Anterior cingulate cortex (tissue), 58 donors: Measurements from ENCODE around the gene DPEP1.

Source experiments
- DNase-seq, 58 donors: peaks; one replicate each; lab custom pipeline; 2025; lab: John Stamatoyannopoulos, UW

Gene DPEP1

GRCh38 chr16:89596061-89596689 is 17.3 kb upstream of the DPEP1 start:
- DNase-seq: no peak

- no peak for DNase-seq
These were observed 16.3 kb upstream of the DPEP1 start for GRCh38 chr16:89596957-89597649.

- no peak for DNase-seq
These were observed 15.2 kb upstream of the DPEP1 start for GRCh38 chr16:89598199-89598598.

GRCh38 chr16:89599451-89599858 is 14.0 kb upstream of the DPEP1 start:
- DNase-seq: no peak

- no peak for DNase-seq
These were observed 13.5 kb upstream of the DPEP1 start for GRCh38 chr16:89599902-89600301.

- DNase-seq: no peak
These were observed 13.0 kb upstream of the DPEP1 start for GRCh38 chr16:89600427-89600826.

GRCh38 chr16:89600956-89601355 is 12.5 kb upstream of the DPEP1 start:
- DNase-seq: no peak

GRCh38 chr16:89601906-89602272 is 11.6 kb upstream of the DPEP1 start:
- DNase-seq: peak in 1 of 58 donors; percentile 40

- DNase-seq: peak in 40 of 58 donors; percentile 5 to 81 (median 36)
These were observed 11.0 kb upstream of the DPEP1 start for GRCh38 chr16:89602273-89602951.

- DNase-seq: no peak
These were observed 10.4 kb upstream of the DPEP1 start for GRCh38 chr16:89602952-89603590.

- DNase-seq: no peak
These were observed 8.7 kb upstream of the DPEP1 start for GRCh38 chr16:89604764-89605163.

GRCh38 chr16:89605186-89605970 is 8.1 kb upstream of the DPEP1 start:
- peak in 1 of 58 donors; percentile 25 for DNase-seq

- DNase-seq: no peak
These were observed 7.4 kb upstream of the DPEP1 start for GRCh38 chr16:89606006-89606405.

- DNase-seq: no peak
These were observed 6.0 kb upstream of the DPEP1 start for GRCh38 chr16:89607453-89607852.

- DNase-seq: no peak
These were observed 5.3 kb upstream of the DPEP1 start for GRCh38 chr16:89607937-89608740.

GRCh38 chr16:89610108-89610453 is 3.4 kb upstream of the DPEP1 start:
- DNase-seq: no peak

- no peak for DNase-seq
These were observed 851 bp upstream of the DPEP1 start for GRCh38 chr16:89612415-89613166.

GRCh38 chr16:89613954-89614459 is 565 bp downstream of the DPEP1 start:
- no peak for DNase-seq

- no peak for DNase-seq
These were observed 1.7 kb downstream of the DPEP1 start for GRCh38 chr16:89615176-89615575.
